ENCODE data around the gene PACRG. TPM values are rescaled to one million over a fixed set of nuclear protein-coding genes. Genes with fewer than 3 reads are reported as not detected.

Gene PACRG
- total RNA-seq, 1 experiment from 2014 or later = 0.44 TPM

DNA sequence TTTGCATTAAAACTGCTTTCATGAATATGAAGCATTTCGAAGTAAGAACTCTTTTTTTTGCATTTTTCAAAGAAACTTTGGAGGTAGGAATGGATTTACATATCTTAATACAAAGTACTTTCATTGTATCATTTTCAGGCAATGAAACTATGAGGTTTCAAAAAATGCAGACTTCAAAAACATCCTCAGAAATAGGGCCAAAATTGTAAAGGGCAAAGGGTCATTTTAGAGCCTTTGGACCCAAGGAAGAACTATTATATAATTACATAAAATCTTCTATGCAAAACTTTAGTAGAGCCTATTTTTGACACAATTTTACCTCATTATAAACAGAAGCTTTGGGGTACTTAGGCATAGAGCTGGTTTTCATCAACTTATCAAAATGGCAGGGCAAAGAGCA, 5.1 kb upstream of the PACRG start:
- Mint-ChIP-seq H3K36me3 (peaks cover 8% of the 10 kb centered on the region), H3K4me1 (peaks cover 18% of the 10 kb centered on the region), H3K4me3 (no peak overlapping the region), H3K9me3 (peaks cover 12% of the 10 kb centered on the region), H3K27ac (no peak overlapping the region), H3K27me3 (ENCODE audit: low read depth) (peaks cover 13% of the 10 kb centered on the region)
- DNase-seq (ENCODE audit: low spot score) (no peak), ATAC-seq (no peak)
- no peak for TF ChIP-seq RELA (CRISPR knock-in tag; IDR thresholded peaks at IDR 0.05; ENCODE audit: borderline replicate concordance)
- CTCF ChIA-PET = no interaction called here
- POLR2A ChIA-PET = no interaction called here

DNA sequence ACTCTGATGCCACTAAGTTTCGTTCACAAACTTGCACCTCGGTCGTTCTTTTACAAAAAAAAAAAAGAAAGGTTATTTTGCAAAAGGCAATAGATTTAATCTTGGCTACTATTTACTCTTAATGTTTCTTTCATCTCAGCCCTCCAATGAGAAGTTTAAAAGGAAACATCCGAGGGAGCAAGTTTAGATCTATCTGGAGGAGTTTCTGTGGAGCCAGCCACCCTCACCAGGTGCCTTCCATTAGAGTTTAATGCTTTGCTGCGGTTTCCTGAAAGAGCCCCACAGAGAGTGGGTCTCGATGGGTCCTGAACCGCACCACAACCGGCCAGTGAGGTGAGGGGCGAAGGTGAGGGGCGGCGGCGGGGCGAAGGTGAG, 840 bp upstream of the PACRG start:
- Mint-ChIP-seq H3K4me1 (peaks cover 17% of the 10 kb centered on the region), H3K4me3 (peak overlapping the region; percentile 89), H3K27me3 (ENCODE audit: low read depth) (peaks cover 13% of the 10 kb centered on the region), H3K36me3 (no peaks in the 10 kb centered on the region), H3K27ac (no peak overlapping the region), H3K9me3 (no peaks in the 10 kb centered on the region)
- ATAC-seq = peak; percentile 7
- ChIA-PET CTCF (interaction anchor here (1.8 kb wide), 1 partner anchor 285 kb away, joined by 9 read pairs; no protein-coding TSS in a partner anchor), POLR2A (no interaction called here)
- TF ChIP-seq ZNF317 (CRISPR knock-in tag; IDR thresholded peaks at IDR 0.05; ENCODE audit: borderline replicate concordance, low read depth) (no peak), ATF3 (CRISPR knock-in tag; conservative IDR thresholded peaks at IDR 0.05) (no peak), JUN (CRISPR knock-in tag; IDR thresholded peaks at IDR 0.05) (no peak), NFYB (CRISPR knock-in tag; conservative IDR thresholded peaks at IDR 0.05; ENCODE audit: low read depth) (no peak), TP53 (CRISPR knock-in tag; IDR thresholded peaks at IDR 0.05) (no peak), ZSCAN18 (CRISPR knock-in tag; IDR thresholded peaks at IDR 0.05) (no peak), RELA (CRISPR knock-in tag; IDR thresholded peaks at IDR 0.05; ENCODE audit: borderline replicate concordance) (no peak), NR2C2 (CRISPR knock-in tag; IDR thresholded peaks at IDR 0.05) (no peak), PRDM15 (CRISPR knock-in tag; IDR thresholded peaks at IDR 0.05) (no peak), TEAD1 (CRISPR knock-in tag; IDR thresholded peaks at IDR 0.05) (no peak), OVOL2 (CRISPR knock-in tag; IDR thresholded peaks at IDR 0.05; ENCODE audit: borderline replicate concordance) (no peak), JAZF1 (CRISPR knock-in tag; IDR thresholded peaks at IDR 0.05) (no peak)
- TF ChIP-seq, protein P1, sequence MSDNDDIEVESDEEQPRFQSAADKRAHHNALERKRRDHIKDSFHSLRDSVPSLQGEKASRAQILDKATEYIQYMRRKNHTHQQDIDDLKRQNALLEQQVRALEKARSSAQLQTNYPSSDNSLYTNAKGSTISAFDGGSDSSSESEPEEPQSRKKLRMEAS (CRISPR knock-in tag; IDR thresholded peaks at IDR 0.05) = no peak
- DNase-seq (ENCODE audit: low spot score) = no peak

GRCh38 chr6:162728197-162728596, 423 bp downstream of the PACRG start:
- ChIA-PET CTCF (interaction anchor here (1.1 to 1.8 kb wide), 2 partner anchors 285 to 286 kb away, joined by 4 to 9 read pairs; no protein-coding TSS in a partner anchor), POLR2A (interaction anchor here (0.6 kb wide), 1 partner anchor 362 kb away, joined by 3 read pairs; no protein-coding TSS in a partner anchor)
- Mint-ChIP-seq H3K27me3 (ENCODE audit: low read depth) (peaks cover 13% of the 10 kb centered on the region), H3K36me3 (no peaks in the 10 kb centered on the region), H3K4me3 (peak overlapping the region; percentile 47), H3K4me1 (peaks cover 16% of the 10 kb centered on the region), H3K9me3 (no peaks in the 10 kb centered on the region), H3K27ac (peak overlapping the region; percentile 4; the same call in 1 of the 2 replicates)
- DNase-seq (ENCODE audit: low spot score) = no peak
- ATAC-seq = no peak
- TF ChIP-seq ETV6 (CRISPR knock-in tag; IDR thresholded peaks at IDR 0.05) (no peak), GTF2I (CRISPR knock-in tag; conservative IDR thresholded peaks at IDR 0.05) (no peak), JUN (CRISPR knock-in tag; IDR thresholded peaks at IDR 0.05) (no peak), NFE2L1 (CRISPR knock-in tag; IDR thresholded peaks at IDR 0.05) (no peak), FOXP1 (CRISPR knock-in tag; IDR thresholded peaks at IDR 0.05; ENCODE audit: borderline replicate concordance) (no peak), E2F1 (CRISPR knock-in tag; IDR thresholded peaks at IDR 0.05) (no peak), JAZF1 (CRISPR knock-in tag; IDR thresholded peaks at IDR 0.05) (no peak), GABPB1 (CRISPR knock-in tag; IDR thresholded peaks at IDR 0.05) (no peak), ZNF425 (CRISPR knock-in tag; conservative IDR thresholded peaks at IDR 0.05) (no peak), ZNF671 (CRISPR knock-in tag; IDR thresholded peaks at IDR 0.05) (no peak)
- TF ChIP-seq, protein P2, sequence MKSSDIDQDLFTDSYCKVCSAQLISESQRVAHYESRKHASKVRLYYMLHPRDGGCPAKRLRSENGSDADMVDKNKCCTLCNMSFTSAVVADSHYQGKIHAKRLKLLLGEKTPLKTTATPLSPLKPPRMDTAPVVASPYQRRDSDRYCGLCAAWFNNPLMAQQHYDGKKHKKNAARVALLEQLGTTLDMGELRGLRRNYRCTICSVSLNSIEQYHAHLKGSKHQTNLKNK (CRISPR knock-in tag; IDR thresholded peaks at IDR 0.05) = no peak
- TF ChIP-seq, protein P3, sequence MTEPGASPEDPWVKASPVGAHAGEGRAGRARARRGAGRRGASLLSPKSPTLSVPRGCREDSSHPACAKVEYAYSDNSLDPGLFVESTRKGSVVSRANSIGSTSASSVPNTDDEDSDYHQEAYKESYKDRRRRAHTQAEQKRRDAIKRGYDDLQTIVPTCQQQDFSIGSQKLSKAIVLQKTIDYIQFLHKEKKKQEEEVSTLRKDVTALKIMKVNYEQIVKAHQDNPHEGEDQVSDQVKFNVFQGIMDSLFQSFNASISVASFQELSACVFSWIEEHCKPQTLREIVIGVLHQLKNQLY (CRISPR knock-in tag; IDR thresholded peaks at IDR 0.05) = no peak
